Loucy (cell line): Measurements from ENCODE around the gene DNAH14.
"Not testable (repeated sequence)": the region's sequence is repeated elsewhere in the genome, so short reads cannot be mapped to it uniquely, and the experiment has no call there.

ENCODE experiments used
- H2AFZ ChIP-seq: fragments of 200-600 bp; sonication (generic); 2 replicates; pipeline ENCODE4 v1.6.0; 2016; ENCODE audit warnings: antibody characterized with exemption, mild to moderate bottlenecking, low read length, moderate library complexity
- H3F3A ChIP-seq: fragments of 200-600 bp; 2 replicates; pipeline ENCODE4 v1.6.0; 2016; ENCODE audit warnings: antibody characterized with exemption, low read depth, mild to moderate bottlenecking
- H3K27me3 ChIP-seq: fragments of 200-600 bp; sonication (generic); 2 replicates; pipeline ENCODE4 v1.6.1; 2014; ENCODE audit warnings: low read length, mild to moderate bottlenecking; ENCODE audit not compliant: insufficient read depth, poor library complexity, severe bottlenecking
- H3K36me3 ChIP-seq: fragments of 200-600 bp; sonication (generic); 2 replicates; pipeline ENCODE4 v1.6.1; 2016; ENCODE audit warnings: low read length; ENCODE audit not compliant: insufficient read depth
- H3K4me1 ChIP-seq: fragments of 200-600 bp; sonication (generic); 2 replicates; pipeline ENCODE4 v1.5.1; 2014; ENCODE audit warnings: low read length, mild to moderate bottlenecking; ENCODE audit not compliant: insufficient read depth, poor library complexity, severe bottlenecking
- H3K4me2 ChIP-seq: fragments of 200-600 bp; sonication (generic); 2 replicates; pipeline ENCODE4 v1.6.0; 2014; ENCODE audit warnings: antibody characterized with exemption, low read length, low read depth, mild to moderate bottlenecking; ENCODE audit not compliant: poor library complexity, severe bottlenecking
- H3K4me3 ChIP-seq: fragments of 200-600 bp; sonication (generic); 2 replicates; pipeline ENCODE4 v1.5.1; 2014; ENCODE audit warnings: low read length, mild to moderate bottlenecking, mixed read lengths; ENCODE audit not compliant: poor library complexity, severe bottlenecking
- H3K79me2 ChIP-seq: fragments of 200-600 bp; sonication (generic); 2 replicates; pipeline ENCODE4 v1.6.1; 2014; ENCODE audit warnings: low read length; ENCODE audit not compliant: insufficient read depth
- H3K9ac ChIP-seq: fragments of 200-600 bp; sonication (generic); 2 replicates; pipeline ENCODE4 v1.6.0; 2014; ENCODE audit warnings: mild to moderate bottlenecking, low read depth, low read length, moderate library complexity; ENCODE audit not compliant: poor library complexity, severe bottlenecking
- H3K9me2 ChIP-seq: fragments of 200-600 bp; sonication (generic); replicated peaks from 2 replicates; pipeline ENCODE4 v1.6.1; 2016; ENCODE audit warnings: low read depth, low read length, mixed read lengths
- H3K9me3 ChIP-seq: fragments of 200-600 bp; sonication (generic); 2 replicates; pipeline ENCODE4 v1.6.1; 2014; ENCODE audit warnings: mild to moderate bottlenecking, antibody characterized with exemption, low read length, low read depth; ENCODE audit not compliant: insufficient read depth
- H4K20me1 ChIP-seq: fragments of 200-600 bp; sonication (generic); 2 replicates; pipeline ENCODE4 v1.6.0; 2014; ENCODE audit warnings: antibody characterized with exemption, low read length, mild to moderate bottlenecking; ENCODE audit not compliant: insufficient read depth, poor library complexity, severe bottlenecking
- EZH2phosphoT487 ChIP-seq: fragments of 200-600 bp; IDR thresholded peaks from 2 replicates; pipeline ENCODE4 v1.6.1; 2018; ENCODE audit warnings: antibody characterized with exemption, mild to moderate bottlenecking, moderate library complexity, borderline replicate concordance
- TF ChIP-seq, protein P1 (sequence below): fragments of 200-600 bp; sonication (generic); conservative IDR thresholded peaks from 2 replicates; pipeline ENCODE4 v1.5.1; 2014; ENCODE audit warnings: mild to moderate bottlenecking, antibody characterized with exemption, low read length

DNAH14 gene

DNA sequence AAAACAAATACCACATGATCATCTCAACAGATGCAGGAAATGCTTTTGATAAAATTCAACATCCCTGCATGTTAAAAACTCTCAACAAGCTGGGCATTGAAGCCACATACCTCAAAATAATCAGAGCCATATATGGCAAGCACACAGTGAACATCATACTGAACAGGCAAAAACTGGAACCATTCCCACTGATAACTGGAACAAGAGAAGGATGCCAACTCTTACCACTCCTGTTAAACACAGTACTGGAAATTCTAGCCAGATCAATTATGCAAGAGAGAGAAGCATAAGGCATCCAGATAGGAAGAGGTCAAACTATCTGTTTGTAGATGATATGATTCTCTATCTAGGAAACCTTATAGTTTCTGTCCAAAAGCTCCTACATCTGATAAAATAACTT lies 91.6 kb downstream of the DNAH14 start:
- no peaks in the 10 kb centered on the region; the same call in 1 of the 2 replicates for H3K36me3 ChIP-seq
- H2AFZ ChIP-seq, result no peak overlapping the region
- no peaks in the 10 kb centered on the region for H3K79me2 ChIP-seq
- H3K4me3 ChIP-seq, result no peak overlapping the region
- H3K4me1 ChIP-seq, result no peaks in the 10 kb centered on the region
- H4K20me1 ChIP-seq, result no peaks in the 10 kb centered on the region
- H3K9me3 ChIP-seq, result peaks cover 3% of the 10 kb centered on the region; the same call in 1 of the 2 replicates
- no peak overlapping the region for H3K4me2 ChIP-seq
- no peaks in the 10 kb centered on the region for H3K9me2 ChIP-seq
- no peaks in the 10 kb centered on the region for H3K27me3 ChIP-seq
- no peak for TF ChIP-seq EZH2phosphoT487
- TF ChIP-seq, protein P1, sequence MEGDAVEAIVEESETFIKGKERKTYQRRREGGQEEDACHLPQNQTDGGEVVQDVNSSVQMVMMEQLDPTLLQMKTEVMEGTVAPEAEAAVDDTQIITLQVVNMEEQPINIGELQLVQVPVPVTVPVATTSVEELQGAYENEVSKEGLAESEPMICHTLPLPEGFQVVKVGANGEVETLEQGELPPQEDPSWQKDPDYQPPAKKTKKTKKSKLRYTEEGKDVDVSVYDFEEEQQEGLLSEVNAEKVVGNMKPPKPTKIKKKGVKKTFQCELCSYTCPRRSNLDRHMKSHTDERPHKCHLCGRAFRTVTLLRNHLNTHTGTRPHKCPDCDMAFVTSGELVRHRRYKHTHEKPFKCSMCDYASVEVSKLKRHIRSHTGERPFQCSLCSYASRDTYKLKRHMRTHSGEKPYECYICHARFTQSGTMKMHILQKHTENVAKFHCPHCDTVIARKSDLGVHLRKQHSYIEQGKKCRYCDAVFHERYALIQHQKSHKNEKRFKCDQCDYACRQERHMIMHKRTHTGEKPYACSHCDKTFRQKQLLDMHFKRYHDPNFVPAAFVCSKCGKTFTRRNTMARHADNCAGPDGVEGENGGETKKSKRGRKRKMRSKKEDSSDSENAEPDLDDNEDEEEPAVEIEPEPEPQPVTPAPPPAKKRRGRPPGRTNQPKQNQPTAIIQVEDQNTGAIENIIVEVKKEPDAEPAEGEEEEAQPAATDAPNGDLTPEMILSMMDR, result no peak
- no peak overlapping the region for H3K9ac ChIP-seq
- no peaks in the 10 kb centered on the region for H3F3A ChIP-seq

DNA sequence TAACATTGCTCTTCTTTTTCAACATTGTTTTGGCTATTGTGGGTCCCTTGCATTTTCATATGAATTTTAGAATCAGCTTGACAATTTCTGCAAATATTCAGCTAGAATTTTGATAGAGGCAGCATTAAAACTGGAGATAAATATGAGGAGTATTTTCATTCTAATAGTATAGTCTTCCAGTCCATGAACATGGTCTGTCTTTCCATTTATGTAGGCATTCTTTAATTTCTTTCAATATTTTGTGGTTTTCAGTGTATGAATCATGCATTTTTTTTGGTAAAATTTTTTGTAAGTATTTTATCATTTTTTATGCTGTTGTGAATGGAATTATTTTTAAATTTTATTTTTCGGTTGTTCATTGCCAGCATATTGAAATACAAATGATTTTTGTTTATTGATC lies 97.2 kb downstream of the DNAH14 start:
- Histone ChIP-seq H3K4me2 (no peak overlapping the region), H3F3A (no peaks in the 10 kb centered on the region), H3K36me3 (no peaks in the 10 kb centered on the region), H3K9me3 (no peaks in the 10 kb centered on the region), H3K9ac (no peak overlapping the region), H3K4me1 (no peaks in the 10 kb centered on the region), H4K20me1 (no peaks in the 10 kb centered on the region), H3K79me2 (no peaks in the 10 kb centered on the region), H3K4me3 (no peak overlapping the region), H3K27me3 (no peaks in the 10 kb centered on the region), H3K9me2 (no peaks in the 10 kb centered on the region), H2AFZ (no peak overlapping the region)
- no peak for TF ChIP-seq EZH2phosphoT487
- TF ChIP-seq, protein P1, result no peak

DNA sequence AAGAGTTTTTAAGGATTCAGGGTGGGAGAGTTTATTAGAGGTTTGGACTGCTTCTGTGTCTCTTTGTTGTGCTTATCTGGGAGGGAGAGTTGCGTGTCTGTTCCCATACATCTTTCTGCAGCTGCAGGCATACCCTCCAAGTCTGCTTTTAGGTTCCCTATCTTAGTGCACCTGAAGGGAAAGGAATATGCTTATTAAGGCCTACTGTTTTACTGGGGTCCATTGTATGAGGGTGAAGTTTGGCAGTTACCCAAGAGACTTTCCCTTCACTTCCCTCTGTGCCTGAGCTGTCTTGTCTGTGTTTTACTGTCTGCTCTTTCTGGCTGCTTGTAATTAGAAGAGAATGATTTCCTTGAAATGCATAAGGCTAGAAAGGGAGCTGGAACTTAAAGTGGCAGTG lies 107.0 kb downstream of the DNAH14 start:
- H3K79me2 ChIP-seq, H3K9ac ChIP-seq, H3K36me3 ChIP-seq, H3K9me3 ChIP-seq, H3K4me2 ChIP-seq, H3K9me2 ChIP-seq, H3K27me3 ChIP-seq, H3F3A ChIP-seq, H2AFZ ChIP-seq, H4K20me1 ChIP-seq, H3K4me3 ChIP-seq, H3K4me1 ChIP-seq: not testable (repeated sequence)

DNA sequence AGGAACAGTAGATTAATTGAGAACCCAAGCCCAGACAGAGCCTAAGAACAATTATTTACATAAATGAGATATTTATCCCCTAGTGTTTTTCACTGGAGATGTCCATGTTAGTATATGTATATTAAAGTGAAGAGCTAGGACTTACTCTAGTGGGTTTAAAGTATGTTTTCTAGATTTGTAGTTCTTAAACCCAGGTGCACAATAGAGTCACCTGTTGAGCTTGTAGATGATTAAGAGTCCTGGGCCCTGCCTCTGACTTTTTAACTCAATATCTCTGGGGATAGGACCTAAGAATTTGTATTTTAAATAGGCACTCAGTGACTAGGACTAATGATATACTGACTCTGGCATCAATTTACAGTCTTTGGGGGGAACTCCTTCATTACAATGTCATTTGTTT lies 112.8 kb downstream of the DNAH14 start:
- H3K4me3 ChIP-seq, result no peak overlapping the region
- H3K27me3 ChIP-seq, result no peaks in the 10 kb centered on the region
- H3K4me1 ChIP-seq, result no peaks in the 10 kb centered on the region
- no peak overlapping the region for H3K9ac ChIP-seq
- no peaks in the 10 kb centered on the region for H3K79me2 ChIP-seq
- no peak overlapping the region for H2AFZ ChIP-seq
- no peaks in the 10 kb centered on the region for H3K9me2 ChIP-seq
- no peak overlapping the region for H3K4me2 ChIP-seq
- H3K36me3 ChIP-seq, result peaks cover 8% of the 10 kb centered on the region
- H3F3A ChIP-seq, result no peaks in the 10 kb centered on the region
- no peak for TF ChIP-seq EZH2phosphoT487
- H4K20me1 ChIP-seq, result no peaks in the 10 kb centered on the region
- H3K9me3 ChIP-seq, result no peaks in the 10 kb centered on the region
